ENCODE data around the gene RTTN. TPM values are rescaled to one million over a fixed set of nuclear protein-coding genes. Genes with fewer than 3 reads are reported as not detected.
"Not testable (repeated sequence)": the region's sequence is repeated elsewhere in the genome, so short reads cannot be mapped to it uniquely, and the experiment has no call there.

RTTN gene
- polyA plus RNA-seq, 1 donor: 25.8 TPM

DNA sequence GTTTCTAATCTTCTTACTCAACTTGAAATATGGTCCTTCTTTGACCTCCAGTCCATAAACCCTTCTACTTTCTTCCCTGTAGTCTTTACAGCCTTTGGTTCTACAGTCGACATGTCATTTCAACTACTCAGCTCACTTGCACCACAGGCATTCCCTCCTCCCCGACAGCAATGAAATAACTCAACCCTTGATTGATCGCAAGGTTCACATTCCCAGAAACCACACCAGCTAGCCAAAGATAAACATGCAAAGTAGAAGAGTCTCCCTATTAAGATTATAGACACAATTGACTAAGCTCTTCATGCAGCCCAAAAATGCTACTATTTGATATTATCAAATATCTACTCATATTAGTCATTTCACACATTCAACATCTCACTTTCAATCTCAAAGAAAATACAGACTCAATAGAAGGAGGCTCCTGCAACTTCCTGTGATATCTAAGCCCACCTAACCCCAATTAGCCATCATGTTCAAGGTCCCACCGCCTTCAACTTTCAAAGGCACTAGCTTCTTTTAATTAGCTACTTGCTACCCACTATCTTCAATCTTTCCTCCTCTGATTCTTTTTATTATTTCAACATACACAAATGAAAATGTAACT lies 50.8 kb downstream of the RTTN start:
- no peak for DNase-seq

DNA sequence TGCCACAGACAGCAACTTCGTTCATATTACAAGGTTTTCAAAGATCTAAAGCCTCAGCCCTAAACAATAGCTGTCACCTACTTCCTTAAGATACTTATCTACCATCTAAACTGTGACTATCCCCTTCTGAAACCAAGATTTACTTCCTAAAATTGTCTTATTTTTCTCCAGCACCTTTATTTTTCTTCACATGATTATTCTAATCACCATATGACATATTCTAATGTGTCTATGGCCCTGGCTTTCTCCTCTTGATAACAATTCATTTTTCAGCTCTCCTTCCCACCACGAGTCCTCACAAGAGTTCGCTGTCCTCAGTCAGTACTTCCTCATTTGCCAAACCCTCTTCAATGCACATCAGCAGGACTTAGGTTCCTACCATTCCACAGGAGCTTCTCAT lies 53.9 kb downstream of the RTTN start:
- no peak for DNase-seq

DNA sequence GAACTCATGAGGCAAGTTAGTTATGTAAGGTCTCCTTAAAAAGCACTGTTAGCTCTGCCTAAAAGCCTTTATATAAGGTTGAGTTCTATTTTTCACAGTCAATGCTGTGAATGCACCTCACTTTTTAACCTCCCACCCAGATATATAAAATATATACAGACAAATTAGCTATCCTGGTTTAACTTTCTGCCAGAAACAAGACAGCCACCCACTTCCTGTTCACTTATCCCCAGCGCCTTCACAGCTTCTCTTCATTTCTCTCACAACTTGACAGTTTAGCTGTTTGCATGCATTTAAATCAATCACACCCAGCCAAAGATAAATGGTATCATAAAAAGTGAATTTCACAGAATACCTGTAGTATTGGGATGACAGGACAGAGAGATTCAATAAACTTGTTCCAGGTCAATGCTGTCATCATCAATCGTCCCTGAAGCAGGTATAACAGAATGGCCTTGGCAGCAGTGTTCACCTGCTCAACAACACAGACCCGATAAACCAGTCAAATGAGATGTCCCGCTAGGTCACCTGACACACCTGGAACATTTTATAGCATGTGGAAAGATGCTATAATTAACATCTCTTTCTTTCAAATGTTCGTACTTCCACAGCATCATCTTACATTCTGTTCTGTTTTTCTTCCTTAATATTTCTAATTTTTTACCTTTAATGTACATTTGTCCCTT lies 55.7 kb downstream of the RTTN start:
- DNase-seq: no peak

DNA sequence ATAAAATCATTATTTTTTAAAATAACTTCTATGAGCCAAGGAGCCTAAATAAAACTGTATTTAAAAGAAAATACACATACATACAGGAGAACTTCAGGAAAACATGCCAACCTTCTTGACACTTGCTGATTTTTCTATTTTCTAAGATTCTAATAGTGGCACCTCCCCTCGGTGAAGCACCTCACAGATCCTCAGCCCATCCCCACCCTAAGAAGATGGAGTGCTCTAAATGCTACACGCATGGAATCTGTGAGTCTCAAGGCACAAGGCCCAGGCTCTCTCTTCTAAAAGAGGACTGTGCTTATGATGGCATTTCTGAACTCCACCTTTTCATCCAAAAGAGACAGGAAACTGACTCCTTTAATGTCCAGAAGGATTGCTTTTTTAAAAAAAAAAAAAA lies 56.3 kb downstream of the RTTN start:
- no peak for DNase-seq

DNA sequence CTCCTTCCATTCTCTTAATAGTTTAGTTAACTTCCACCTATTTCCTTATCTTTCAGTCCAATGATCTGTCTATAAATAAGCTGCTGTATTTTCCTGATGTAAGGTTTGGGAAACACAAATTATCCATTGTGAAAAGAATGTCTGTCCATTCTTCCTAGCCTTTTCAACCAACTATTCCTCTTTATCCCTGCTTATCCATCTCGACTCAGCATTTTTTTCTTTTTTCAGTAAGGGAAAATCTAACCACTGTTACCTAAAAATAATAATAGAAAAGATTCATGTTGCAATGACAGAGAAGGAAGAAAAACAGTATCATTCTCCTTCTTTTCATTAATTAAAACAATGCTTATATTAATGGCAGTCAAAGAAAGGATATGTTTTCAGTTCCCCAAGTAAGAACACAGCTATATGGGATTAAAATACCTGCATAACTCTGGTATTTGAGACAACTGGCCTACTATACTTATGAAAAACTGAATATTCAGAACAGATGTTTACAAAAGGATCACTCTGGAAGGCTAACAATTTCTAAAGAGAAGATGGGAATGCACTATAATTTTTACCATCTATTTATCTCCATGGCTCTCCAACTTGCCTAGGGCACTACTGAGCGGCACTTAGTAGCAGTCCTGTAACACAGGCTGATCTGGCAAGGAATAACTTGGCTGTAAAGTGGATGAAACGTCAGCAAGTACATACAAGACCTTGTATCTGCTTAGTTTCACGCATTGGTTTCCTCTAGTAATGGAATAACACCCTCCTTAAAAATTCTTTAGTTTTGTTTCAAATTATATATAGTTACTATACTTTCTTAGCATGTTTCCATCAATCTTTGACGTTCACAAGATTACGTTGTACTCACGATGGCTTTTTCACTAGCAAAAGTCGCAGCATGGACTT lies 57.2 kb downstream of the RTTN start:
- DNase-seq: no peak

DNA sequence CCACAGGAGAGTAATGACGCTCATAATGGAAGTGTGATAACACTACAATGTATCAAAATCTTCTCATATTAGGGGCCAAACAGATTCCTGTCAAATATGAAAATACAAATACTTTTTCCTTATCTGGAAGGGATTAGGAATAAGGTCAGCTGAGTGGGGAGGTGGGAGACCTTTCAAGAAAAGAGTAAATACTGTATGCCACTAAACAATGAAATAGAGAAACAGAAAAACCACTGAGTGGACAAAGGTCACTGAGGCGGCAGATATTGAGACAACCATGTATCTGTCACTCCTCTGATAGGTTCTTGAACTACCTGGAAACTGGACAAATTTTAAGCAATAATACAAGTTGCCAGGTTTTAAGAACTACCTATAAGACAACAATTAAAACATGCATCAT lies 59.3 kb downstream of the RTTN start:
- no peak for DNase-seq

DNA sequence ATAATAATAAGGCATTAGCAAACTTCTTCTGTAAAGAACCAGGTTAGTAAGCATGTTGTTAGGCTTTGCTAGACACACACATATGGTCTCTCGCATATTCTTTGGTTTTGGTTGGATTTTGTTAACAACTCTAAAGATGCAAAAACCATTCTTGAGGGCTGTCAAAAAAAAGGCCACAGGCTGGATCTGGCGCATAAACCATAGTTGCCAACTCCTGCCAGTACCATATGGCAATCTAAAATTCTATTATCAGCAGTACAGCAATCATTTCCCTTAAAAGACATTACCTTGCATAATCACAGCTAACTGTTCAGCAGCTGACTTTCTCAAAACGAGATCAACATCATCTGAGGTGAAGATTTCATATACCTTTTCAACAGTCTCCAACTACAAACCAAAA lies 63.5 kb downstream of the RTTN start:
- no peak for DNase-seq

DNA sequence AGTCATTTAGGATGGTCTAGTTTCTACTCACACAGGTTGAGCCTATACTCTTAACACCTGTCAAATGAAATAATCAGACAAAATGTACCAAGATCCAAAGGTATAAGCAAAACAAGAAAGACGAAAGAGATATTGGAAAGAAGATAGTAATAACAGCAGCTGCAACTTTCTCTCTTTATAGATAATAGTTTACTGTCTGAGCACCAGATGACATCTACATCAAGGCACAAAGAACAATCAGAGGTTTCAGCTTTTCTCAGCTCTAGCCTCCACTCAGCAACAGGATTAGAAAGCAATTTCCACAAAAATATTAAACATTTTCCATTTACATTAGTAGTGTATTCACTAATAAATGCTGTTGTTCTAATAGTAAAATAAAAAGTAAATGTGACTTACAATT lies 66.3 kb downstream of the RTTN start:
- DNase-seq: no peak

DNA sequence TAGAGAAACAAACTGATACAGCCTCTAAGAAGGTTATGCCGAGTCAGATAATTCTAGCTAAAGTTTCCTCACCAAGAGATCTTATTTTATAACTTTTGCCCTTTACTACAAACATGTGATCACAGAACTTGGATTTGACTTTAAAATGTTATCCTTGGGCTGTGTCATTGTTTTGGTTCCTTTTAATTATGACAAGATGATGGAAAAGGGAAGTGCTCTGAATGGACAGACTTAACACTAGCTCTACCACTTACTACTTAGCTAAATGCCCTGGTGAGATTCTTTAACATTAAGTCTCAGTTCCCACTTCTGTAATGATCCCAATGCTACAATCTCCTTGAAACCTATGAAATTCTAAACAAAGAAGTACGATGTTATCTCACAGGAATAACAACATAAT lies 69.9 kb downstream of the RTTN start:
- DNase-seq: no peak

DNA sequence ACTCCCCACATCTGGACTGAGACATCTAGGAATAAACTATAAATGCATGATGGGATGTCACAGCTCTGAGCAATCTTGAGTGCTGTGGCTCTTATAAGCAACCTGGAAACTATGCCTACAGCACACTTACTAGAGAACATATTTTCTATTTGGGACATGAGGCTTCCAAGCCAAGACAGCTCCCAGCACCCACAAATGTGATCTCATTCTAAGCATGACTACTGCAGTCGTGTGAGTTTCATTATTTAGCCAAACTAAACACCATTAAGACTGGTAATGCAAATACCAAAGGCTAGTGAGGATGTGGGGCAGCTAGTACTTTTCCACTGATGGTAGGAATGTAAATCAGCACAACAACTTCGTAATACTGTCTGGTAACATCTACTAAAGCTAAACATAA lies 72.5 kb downstream of the RTTN start:
- no peak for DNase-seq

DNA sequence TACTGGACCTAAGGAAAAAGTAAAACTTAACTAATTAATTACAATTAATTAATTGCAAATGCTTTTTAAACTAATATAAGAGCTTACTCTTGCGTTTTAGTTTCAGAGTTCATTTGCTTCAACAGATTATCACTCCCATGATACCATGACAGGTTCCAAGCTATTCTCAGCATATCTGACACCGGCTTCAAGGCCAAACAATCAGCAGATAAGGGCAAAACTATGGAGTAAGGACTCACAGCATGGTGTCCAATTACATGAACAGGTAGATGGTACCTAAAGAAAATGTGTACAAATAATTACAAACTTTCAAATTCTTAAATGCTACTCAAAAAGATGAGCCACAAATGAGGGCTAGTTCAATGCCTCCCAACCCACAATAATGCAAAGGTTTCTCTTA lies 77.2 kb downstream of the RTTN start:
- DNase-seq: no peak

DNA sequence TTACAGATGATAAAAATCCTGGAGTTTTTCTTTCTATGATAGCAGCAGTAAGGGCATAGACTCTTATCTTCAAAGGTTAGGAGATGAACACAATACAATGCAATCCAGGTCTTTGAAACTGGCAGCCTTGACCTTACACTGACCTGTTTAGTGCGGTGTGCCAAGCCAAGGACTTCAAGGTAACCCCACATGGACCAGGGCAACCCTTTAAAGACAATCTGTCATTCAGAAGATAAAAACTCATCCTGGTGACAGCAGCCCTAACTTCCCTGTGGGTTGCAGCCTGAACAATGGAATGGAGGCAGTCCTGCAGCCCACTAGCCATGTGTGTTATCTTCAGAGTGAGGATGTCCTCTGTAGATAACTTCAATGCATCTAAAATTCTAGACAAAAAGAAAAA lies 78.1 kb downstream of the RTTN start:
- no peak for DNase-seq

DNA sequence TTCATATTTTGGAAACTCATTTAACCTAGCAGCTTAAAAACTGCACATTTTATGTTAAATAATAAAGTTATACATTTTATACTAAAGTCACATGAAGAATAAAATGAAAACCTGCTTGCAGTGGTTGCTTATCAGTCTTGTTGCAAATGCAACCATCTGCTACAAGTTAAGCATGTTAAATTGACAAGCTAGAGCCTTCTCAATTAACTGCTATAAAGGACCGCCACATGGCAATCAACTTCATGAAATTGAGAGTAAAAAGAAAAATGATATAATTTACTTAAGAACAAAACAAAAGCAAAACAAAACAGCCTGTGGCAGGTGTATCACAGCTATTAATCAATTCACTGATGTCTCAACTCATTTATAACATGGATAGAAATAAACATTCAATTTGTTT lies 78.7 kb downstream of the RTTN start:
- DNase-seq: no peak

DNA sequence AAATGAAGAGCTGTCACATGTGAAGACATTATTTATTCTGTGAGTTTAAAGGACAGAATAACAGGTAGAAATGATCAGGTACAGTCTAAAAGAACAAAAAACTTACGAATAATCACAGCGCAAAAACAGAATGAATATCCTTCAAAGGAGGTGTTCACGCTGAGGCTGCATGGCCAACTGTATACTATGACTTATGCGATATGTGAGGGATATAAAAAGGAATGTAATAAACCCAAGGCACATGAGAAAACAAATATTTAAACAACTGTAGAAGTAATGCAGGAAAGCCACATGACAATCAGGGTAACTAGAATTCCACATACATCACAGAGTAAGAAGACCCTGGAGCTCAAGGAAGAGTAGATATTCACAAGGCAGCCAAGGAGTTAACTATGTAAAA lies 81.3 kb downstream of the RTTN start:
- DNase-seq: no peak

DNA sequence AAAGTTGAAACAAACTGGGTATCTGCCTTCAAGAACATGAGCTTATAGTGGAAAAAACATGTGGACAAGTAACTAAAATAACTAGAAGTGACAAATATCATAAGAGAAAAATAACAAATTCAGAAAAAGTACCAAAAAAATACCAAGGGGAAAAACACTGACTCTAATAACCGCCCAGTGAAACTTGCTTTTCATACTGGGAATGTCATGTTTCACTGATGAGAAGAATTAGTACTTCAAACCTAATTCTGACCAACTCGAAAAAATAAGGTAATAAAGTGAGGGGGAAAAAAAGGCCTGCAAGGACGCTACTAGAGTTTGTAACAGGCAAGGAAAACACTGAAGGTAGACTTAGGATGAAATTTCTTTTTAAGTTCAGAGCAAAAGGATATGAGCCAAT lies 83.6 kb downstream of the RTTN start:
- no peak for DNase-seq

DNA sequence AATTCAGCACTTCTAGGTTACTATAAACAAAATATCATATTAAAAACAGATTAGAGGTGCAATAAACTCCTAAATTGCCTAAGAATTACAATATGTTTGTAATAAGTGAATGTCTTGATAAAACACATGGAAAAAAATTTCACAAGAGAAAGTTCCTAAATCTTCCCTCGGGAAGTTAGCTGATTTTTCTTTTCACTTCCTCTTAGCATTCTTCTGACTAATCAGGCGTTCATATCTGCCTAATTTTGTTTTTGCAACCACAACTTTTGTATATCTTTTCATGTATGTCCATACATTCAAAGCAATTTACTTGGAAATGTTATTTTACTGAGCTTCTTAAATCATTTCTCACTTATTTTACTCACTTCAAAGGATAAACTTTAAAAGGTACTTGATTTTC lies 88.5 kb downstream of the RTTN start:
- no peak for DNase-seq

DNA sequence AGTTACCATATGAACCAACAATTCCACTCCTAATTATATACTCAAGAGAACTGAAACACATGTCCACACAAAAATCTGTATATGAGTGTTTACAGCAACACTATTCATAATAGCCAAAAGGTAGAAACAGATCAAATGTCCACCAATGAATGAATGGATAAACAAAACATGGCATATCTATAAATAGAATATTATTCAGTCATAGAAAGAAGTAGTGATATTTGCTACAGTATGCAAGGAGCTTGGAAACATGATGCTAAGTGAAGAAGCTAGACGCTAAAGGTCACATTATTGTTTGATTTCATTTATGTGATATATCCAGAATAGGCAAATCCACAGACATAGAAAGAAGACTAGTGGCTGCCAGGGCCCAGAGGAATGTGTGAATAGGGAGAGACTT lies 92.0 kb downstream of the RTTN start:
- no peak for DNase-seq

DNA sequence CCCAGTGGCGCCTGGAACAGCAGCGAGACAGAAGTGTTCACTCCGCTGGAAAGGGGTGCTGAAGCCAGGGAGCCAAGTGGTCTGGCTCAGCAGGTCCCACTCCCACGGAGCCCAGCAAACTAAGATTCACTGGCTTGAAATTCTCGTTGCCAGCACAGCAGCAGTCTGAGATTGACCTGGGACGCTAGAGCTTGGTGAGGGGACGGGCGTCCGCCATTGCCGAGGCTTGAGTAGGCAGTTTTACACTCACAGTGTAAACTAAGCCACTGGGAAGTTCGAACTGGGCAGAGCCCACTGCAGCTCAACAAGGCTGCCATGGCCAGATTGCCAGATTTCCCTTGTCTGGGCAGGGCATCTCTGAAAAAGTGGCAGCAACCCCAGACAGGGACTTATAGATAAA lies 94.8 kb downstream of the RTTN start:
- no peak for DNase-seq

DNA sequence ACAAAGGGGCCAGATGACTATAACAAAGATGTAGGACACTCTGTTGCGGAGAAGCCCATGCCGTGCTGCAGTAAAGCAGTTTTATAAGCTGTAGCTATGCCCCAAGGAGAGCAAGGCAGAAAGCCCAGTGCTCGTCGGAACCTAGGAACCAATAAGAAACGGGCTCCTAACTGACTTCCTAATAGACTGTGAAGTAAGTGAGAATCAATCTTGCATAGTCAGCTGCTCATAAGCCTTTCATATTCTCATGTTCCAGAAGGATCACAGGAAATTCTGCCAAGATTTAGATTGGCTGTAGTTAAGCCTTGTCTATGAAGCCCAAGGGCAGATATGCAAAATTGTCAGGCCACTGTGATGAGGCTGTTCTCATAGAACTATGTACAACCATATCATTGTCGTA lies 98.4 kb downstream of the RTTN start:
- no peak for DNase-seq

DNA sequence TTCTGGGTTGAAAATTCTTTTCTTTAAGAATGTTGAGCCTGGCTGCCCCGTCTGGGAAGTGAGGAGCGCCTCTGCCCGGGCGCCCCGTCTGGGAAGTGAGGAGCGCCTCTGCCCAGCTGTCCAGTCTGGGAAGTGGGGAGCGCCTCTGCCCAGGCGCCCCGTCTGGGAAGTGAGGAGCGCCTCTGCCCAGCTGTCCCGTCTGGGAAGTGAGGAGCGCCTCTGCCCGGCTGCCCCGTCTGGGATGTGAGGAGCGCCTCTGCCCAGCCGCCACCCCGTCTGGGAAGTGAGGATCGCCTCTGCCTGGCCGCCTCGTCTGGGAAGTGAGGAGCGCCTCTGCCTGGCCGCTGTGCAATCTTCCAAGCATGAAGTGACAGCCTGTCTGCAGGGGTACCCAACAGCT lies 102.6 kb downstream of the RTTN start:
- DNase-seq: not testable (repeated sequence)

DNA sequence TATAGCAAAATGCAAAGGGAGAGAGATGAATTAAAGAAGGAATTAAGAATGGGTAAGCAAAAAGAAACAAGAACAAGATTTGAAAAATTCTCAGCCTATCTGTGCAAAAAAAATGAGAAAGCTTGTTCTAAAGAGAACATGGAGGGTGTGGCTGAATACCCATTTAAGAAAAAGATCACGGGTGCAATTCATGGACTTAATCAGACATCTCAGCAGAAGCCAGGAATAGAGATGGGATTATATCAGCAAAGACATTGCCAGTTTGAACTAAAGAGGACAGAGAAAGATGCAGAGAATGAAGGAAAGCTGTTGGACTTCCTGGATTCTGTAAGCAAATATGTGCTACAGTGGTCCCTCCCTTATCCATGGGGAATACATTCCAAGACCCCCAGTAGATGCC lies 115.6 kb downstream of the RTTN start:
- no peak for DNase-seq

DNA sequence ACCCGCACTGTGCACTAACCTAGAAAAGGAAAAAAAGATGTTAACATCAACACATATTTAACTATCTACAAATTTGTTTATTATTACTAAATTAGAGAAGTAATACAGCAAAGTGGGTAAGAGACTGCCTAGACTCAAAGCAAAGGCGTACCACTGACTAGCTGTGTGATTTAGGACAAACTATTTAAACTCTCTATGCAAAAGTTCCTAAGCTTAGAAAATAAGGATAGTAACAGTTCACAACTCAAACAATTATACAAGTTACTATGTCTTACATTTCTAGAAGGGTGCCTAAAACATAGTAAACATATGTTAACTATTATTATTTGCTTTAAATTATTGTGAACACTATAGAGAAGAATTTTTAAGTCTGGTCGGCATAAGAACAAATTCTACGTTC lies 119.4 kb downstream of the RTTN start:
- no peak for DNase-seq

DNA sequence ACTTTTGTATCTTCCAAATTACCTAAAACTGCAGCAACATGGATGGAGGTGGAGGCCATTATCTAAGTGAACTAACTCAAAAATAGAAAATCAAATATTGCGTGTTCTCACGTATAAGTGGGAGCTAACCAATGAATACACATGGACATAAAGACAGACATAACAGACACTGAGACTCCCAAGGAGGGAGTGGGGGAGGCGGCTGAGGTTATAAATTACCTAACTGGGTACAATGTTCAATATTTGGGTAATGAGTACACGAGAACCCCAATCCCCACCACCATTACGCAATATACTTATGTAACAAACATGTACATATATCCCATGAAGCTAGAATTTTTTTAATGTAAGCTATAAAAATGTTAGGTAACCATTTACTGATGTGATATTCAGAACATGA lies 119.8 kb downstream of the RTTN start:
- DNase-seq: no peak

DNA sequence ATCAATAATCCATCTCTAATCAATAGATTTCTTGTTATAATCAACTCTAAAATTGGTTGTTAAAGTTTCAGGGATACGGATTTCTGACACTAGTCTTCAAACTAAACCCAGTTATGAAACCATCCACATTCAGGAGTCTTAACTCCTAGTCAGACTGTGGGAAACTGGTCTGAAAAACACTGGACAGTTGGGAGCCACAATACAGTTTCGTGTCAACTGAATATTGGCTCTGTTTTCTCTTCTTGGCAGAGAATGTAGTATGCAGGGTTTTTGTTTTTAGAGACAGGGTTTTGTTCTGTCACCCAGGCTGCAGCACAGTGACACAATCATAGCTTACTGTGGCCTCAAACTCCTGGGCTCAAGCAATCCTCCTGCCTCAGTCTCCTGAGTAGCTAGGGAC lies 123.1 kb downstream of the RTTN start:
- DNase-seq: no peak
